Kidney (tissue), 14 donors: ENCODE measurements around the gene KRTAP1-5. TPM values are rescaled to one million over a fixed set of nuclear protein-coding genes. Genes with fewer than 3 reads are reported as not detected.
A peak's percentile ranks its signal among the peaks of the same experiment; 100 is the strongest.

Experiments
- DNase-seq, 5 donors: peaks; one replicate each; pipeline ENCODE4 v3.0.0-alpha.2; 2013 to 2020
- FAIRE-seq: peaks from 2 replicates; lab custom pipeline; 2012; peaks lifted over from hg19 to GRCh38; lab: Jason Lieb, UNC
- H3K27ac ChIP-seq, 2 donors: one replicate each; pipeline ENCODE4 v1.7.0; 2013; ENCODE audit warnings: low read depth in 2 of 2, low read length in 2 of 2, inconsistent platforms in 1 of 2
- H3K27me3 ChIP-seq: one replicate; pipeline ENCODE4 v1.7.1; 2013; ENCODE audit warnings: low read length, inconsistent platforms; ENCODE audit not compliant: control insufficient read depth, insufficient read depth
- H3K36me3 ChIP-seq, 3 donors: one replicate each; pipeline versions ENCODE4 v1.7.0 to v1.7.1; 2013; ENCODE audit warnings: low read length in 3 of 3, control low read depth in 1 of 3, inconsistent platforms in 1 of 3; ENCODE audit not compliant: insufficient read depth in 3 of 3, control insufficient read depth in 2 of 3
- H3K4me1 ChIP-seq, 3 donors: one replicate each; pipeline versions ENCODE4 v1.7.0 to v1.7.1; 2013; ENCODE audit warnings: low read length in 3 of 3, inconsistent platforms in 1 of 3, low read depth in 1 of 3; ENCODE audit not compliant: control insufficient read depth in 2 of 3, insufficient read depth in 2 of 3
- H3K4me3 ChIP-seq, 3 donors: one replicate each; pipeline versions ENCODE4 v1.7.0 to v1.8.1; 2013; ENCODE audit warnings: low read length in 3 of 3, control low read depth in 1 of 3, inconsistent platforms in 1 of 3
- H3K9ac ChIP-seq, 3 donors: one replicate each; pipeline versions ENCODE4 v1.7.0 to v1.7.1; 2013; ENCODE audit warnings: low read length in 3 of 3, control low read depth in 1 of 3, inconsistent platforms in 1 of 3
- H3K9me3 ChIP-seq, 3 donors: one replicate each; pipeline versions ENCODE4 v1.7.0 to v1.7.1; 2013; ENCODE audit warnings: low read length in 3 of 3, control low read depth in 1 of 3, inconsistent platforms in 1 of 3; ENCODE audit not compliant: control insufficient read depth in 2 of 3, insufficient read depth in 1 of 3
- intact Hi-C: fragments of 100-400 bp; cut with DNase I; formaldehyde crosslinking; loops from one replicate; pipeline ENCODE4 v1.11.1; 2022
- polyA plus RNA-seq: library from polyadenylated mRNA; stranded (reverse); fragments of 350-450 nt; fragmentation: Illumina TruSeq; extraction: RNeasy Lipid Tissue Mini Kit (QIAGEN cat#74804); gene quantifications from one replicate; pipeline ENCODE4 v1.2.3, GENCODE V29; 2014; ENCODE audit warnings: low read depth, low replicate concordance; ENCODE audit not compliant: insufficient read depth
- total RNA-seq: library from RNA; stranded (reverse); fragmentation: NEBNext Ultra II Directional; extraction: Animal tissue kit (Norgen Biotek cat#: 25700); gene quantifications from one replicate; pipeline ENCODE4 v1.2.1, GENCODE V29; 2021
- TF ChIP-seq, protein P1 (sequence below): IDR thresholded peaks from 3 replicates; pipeline ENCODE4 v1.5.1; 2012; ENCODE audit warnings: mild to moderate bottlenecking, moderate library complexity, borderline replicate concordance; ENCODE audit not compliant: insufficient read depth; ENCODE audit errors: extremely low read depth
- donor health status: control.
- donor health status: control.
- donor health status: control.
- donor health status: control.
- donor health status: control.
- donor health status: DM: yes; HTN: yes; CAD: no.
- donor health status: Normal renal cell carcinoma (clear cell type).

Gene KRTAP1-5
- total and polyA plus RNA-seq, 2 donors from 2014 or later, result not detected

DNA sequence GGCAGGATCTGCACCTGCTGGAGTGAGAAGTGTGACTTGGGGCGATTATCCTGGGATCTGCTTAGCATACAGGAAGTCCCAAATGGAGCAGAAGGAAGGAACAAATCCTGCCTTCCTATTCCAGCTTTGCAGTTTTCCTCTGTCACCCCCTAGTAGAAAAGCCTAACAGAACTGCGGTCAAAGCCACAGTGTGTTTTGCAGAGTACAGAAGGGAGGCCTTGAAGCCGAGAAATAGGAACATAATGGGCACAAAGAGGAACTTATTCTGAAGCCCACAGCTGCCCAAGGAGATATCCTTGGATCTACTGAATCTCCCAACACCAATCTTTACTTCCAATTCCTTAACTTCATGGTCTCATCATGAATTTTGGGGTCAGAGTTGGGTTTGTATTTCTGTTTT is 8.5 kb downstream of the KRTAP1-5 start:
- FAIRE-seq, result no peak
- H3K27ac ChIP-seq, result no peak overlapping the region
- H3K27me3 ChIP-seq, result no peaks in the 10 kb centered on the region
- H3K4me1 ChIP-seq, result no peaks in the 10 kb centered on the region
- H3K9ac ChIP-seq, result no peak overlapping the region
- intact Hi-C loops, result no loop called here
- H3K4me3 ChIP-seq, result no peak overlapping the region
- peaks cover 0 to 9% (median 0%) of the 10 kb centered on the region in 3 donors for H3K9me3 ChIP-seq
- TF ChIP-seq, protein P1, sequence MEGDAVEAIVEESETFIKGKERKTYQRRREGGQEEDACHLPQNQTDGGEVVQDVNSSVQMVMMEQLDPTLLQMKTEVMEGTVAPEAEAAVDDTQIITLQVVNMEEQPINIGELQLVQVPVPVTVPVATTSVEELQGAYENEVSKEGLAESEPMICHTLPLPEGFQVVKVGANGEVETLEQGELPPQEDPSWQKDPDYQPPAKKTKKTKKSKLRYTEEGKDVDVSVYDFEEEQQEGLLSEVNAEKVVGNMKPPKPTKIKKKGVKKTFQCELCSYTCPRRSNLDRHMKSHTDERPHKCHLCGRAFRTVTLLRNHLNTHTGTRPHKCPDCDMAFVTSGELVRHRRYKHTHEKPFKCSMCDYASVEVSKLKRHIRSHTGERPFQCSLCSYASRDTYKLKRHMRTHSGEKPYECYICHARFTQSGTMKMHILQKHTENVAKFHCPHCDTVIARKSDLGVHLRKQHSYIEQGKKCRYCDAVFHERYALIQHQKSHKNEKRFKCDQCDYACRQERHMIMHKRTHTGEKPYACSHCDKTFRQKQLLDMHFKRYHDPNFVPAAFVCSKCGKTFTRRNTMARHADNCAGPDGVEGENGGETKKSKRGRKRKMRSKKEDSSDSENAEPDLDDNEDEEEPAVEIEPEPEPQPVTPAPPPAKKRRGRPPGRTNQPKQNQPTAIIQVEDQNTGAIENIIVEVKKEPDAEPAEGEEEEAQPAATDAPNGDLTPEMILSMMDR, result no peak
- H3K36me3 ChIP-seq, result no peaks in the 10 kb centered on the region
- no peak for DNase-seq

DNA sequence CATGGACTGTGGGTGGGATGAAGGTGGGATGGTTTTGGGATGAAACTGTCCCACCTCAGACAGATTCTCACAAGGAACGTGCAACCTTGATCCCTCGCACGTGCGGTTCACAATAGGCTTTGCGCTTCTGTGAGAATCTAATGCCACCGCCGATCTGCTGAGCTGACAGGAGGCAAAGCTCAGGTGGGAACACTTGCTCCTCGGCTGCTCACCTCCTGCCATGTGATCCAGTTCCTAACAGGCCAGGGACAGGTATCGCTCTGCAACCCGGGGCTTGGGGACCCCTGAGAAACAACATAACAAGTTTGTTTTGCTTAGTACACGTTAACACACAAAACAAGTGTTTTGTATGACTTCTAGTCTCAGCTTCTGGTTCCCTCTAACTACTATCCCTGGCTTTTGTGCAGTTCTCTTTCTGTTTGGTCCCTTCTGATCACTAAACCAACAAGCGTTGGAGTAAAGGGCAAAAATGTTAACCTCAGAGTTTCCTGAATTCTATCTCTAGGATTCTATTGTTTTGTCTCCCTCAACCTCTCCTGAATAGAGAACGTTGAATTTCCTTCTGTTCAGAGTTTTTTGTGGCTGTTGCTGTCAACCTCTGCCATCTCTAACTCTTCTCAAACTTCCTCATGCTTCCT is 10.3 kb downstream of the KRTAP1-5 start:
- Histone ChIP-seq H3K4me3 (no peak overlapping the region), H3K27ac (no peak overlapping the region), H3K36me3 (no peaks in the 10 kb centered on the region), H3K9ac (no peak overlapping the region), H3K27me3 (no peaks in the 10 kb centered on the region), H3K4me1 (no peaks in the 10 kb centered on the region), H3K9me3 (peaks cover 0 to 8% (median 0%) of the 10 kb centered on the region in 3 donors)
- TF ChIP-seq, protein P1, result no peak
- intact Hi-C loops, result no loop called here
- FAIRE-seq (no peak), DNase-seq (no peak)

DNA sequence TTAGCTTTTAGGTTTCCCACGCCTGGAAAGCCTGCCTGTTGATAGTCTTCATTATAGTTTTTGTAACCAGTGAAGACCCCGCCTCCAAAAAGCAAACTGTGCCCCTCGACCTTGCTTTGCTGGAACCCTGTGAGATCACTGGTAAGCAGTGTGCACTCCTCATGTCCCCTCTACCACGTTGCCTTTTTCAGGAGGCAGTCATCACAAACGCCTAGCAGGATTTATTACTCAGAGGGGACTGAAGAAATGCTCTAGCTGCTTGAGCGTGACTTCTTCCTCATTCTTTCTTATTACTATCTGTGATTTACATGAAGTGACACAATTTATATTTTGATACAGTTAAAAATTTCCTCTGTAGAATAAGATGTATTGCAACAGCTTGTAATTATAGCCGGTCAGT is 11.6 kb downstream of the KRTAP1-5 start:
- Histone ChIP-seq H3K36me3 (no peaks in the 10 kb centered on the region), H3K4me3 (no peak overlapping the region), H3K27ac (no peak overlapping the region), H3K27me3 (no peaks in the 10 kb centered on the region), H3K9me3 (no peaks in the 10 kb centered on the region), H3K9ac (no peak overlapping the region), H3K4me1 (no peaks in the 10 kb centered on the region)
- FAIRE-seq, result no peak
- intact Hi-C loops, result no loop called here
- peak in 1 of 5 donors; percentile 15 for DNase-seq
- TF ChIP-seq, protein P1, result no peak

DNA sequence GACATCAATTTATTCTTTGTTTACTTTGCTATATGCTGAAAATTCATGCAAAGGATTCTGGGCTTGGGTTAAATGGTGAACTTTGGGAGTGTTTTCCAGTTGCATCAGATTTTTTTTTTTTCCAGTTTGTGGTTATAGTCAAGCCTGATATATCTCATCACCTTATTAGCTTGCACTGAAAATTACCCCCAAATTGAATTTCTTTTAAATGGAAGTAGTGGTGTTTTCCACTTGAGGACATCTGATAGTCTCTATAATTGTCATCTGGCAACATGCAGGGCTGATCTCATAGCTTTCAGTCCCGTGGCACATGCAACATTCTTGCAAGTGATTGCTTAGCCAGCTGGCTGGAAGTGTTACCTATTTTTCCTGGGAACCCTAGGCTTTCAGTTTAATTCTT is 13.4 kb downstream of the KRTAP1-5 start:
- FAIRE-seq, result no peak
- H3K9ac ChIP-seq, result no peak overlapping the region
- intact Hi-C loops, result no loop called here

More for the DNA sequence above, 13.4 kb downstream of the KRTAP1-5 start:
- H3K9me3 ChIP-seq, result no peaks in the 10 kb centered on the region
- no peak for DNase-seq
- no peak overlapping the region for H3K4me3 ChIP-seq
- H3K27ac ChIP-seq, result no peak overlapping the region
- H3K4me1 ChIP-seq, result no peaks in the 10 kb centered on the region
- H3K36me3 ChIP-seq, result no peaks in the 10 kb centered on the region
- H3K27me3 ChIP-seq, result no peaks in the 10 kb centered on the region
- TF ChIP-seq, protein P1, result no peak
